ENCODE results near the gene PARK7. TPM values are rescaled to one million over a fixed set of nuclear protein-coding genes. Genes with fewer than 3 reads are reported as not detected.

The PARK7 gene
- polyA plus RNA-seq, 1 experiment = 479 TPM

- H3K27ac ChIP-seq (ENCODE audit: low read depth, low read length) = no peak overlapping the region
- no peak for TF ChIP-seq CTCF (IDR thresholded peaks at IDR 0.05; ENCODE audit: low read depth, low read length)
- ChIA-PET POLR2A (interaction anchor here (0.6 to 1.1 kb wide), 3 partner anchors 34 to 140 kb away, joined by 3 to 7 read pairs (median 6); no protein-coding TSS in a partner anchor), CTCF (interaction anchor here (1.7 kb wide), 1 partner anchor 322 kb away, joined by 5 read pairs; no protein-coding TSS in a partner anchor)
- no peaks in the 10 kb centered on the region for H3K27me3 ChIP-seq (ENCODE audit: control insufficient read depth, insufficient read depth, low read length)
- no peaks in the 10 kb centered on the region for H3K9me3 ChIP-seq (ENCODE audit: control insufficient read depth, insufficient read depth, low read length)
- H3K4me3 ChIP-seq (ENCODE audit: low read depth, low read length) = no peak overlapping the region
- no peak for DNase-seq (ENCODE audit: low read depth, low spot score)
Measured at GRCh38 chr1:7992885-7993284, 31.4 kb downstream of the PARK7 start.

GRCh38 chr1:7993593-7994479 lies 32.3 kb downstream of the PARK7 start:
- peak; percentile 71 for DNase-seq (ENCODE audit: low read depth, low spot score)
- Histone ChIP-seq H3K4me3 (ENCODE audit: low read depth, low read length) (no peak overlapping the region), H3K9me3 (ENCODE audit: control insufficient read depth, insufficient read depth, low read length) (no peaks in the 10 kb centered on the region), H3K27me3 (ENCODE audit: control insufficient read depth, insufficient read depth, low read length) (no peaks in the 10 kb centered on the region), H3K27ac (ENCODE audit: low read depth, low read length) (peak overlapping the region; percentile 84)
- CTCF ChIA-PET = interaction anchor here (1.0 kb wide), 2 partner anchors 11 to 21 kb away, joined by 4 read pairs; no protein-coding TSS in a partner anchor
- POLR2A ChIA-PET = interaction anchor here (0.6 to 1.1 kb wide), 7 partner anchors 11 to 350 kb away, joined by 3 to 7 read pairs (median 5); no protein-coding TSS in a partner anchor
- TF ChIP-seq CTCF (IDR thresholded peaks at IDR 0.05; ENCODE audit: low read depth, low read length) = no peak

- H3K27me3 ChIP-seq (ENCODE audit: control insufficient read depth, insufficient read depth, low read length) = no peaks in the 10 kb centered on the region
- H3K4me3 ChIP-seq (ENCODE audit: low read depth, low read length) = no peak overlapping the region
- H3K27ac ChIP-seq (ENCODE audit: low read depth, low read length) = peak overlapping the region; percentile 47
- ChIA-PET CTCF (no interaction called here), POLR2A (interaction anchor here (0.6 to 0.7 kb wide), 2 partner anchors 19 to 192 kb away, joined by 3 to 6 read pairs; no protein-coding TSS in a partner anchor)
- no peak for DNase-seq (ENCODE audit: low read depth, low spot score)
- no peaks in the 10 kb centered on the region for H3K9me3 ChIP-seq (ENCODE audit: control insufficient read depth, insufficient read depth, low read length)
- TF ChIP-seq CTCF (IDR thresholded peaks at IDR 0.05; ENCODE audit: low read depth, low read length) = no peak
Measured at GRCh38 chr1:7994827-7995226, 33.3 kb downstream of the PARK7 start.

- Histone ChIP-seq H3K9me3 (ENCODE audit: control insufficient read depth, insufficient read depth, low read length) (no peaks in the 10 kb centered on the region), H3K27me3 (ENCODE audit: control insufficient read depth, insufficient read depth, low read length) (no peaks in the 10 kb centered on the region), H3K4me3 (ENCODE audit: low read depth, low read length) (no peak overlapping the region), H3K27ac (ENCODE audit: low read depth, low read length) (no peak overlapping the region)
- POLR2A ChIA-PET = no interaction called here
- DNase-seq (ENCODE audit: low read depth, low spot score) = no peak
- no peak for TF ChIP-seq CTCF (IDR thresholded peaks at IDR 0.05; ENCODE audit: low read depth, low read length)
- CTCF ChIA-PET = no interaction called here
Measured at GRCh38 chr1:7995437-7995836, 33.9 kb downstream of the PARK7 start.

- no peak for TF ChIP-seq CTCF (IDR thresholded peaks at IDR 0.05; ENCODE audit: low read depth, low read length)
- ChIA-PET CTCF (interaction anchor here (1.2 kb wide), 1 partner anchor 13 kb away, joined by 3 read pairs; no protein-coding TSS in a partner anchor), POLR2A (no interaction called here)
Measured at GRCh38 chr1:8002329-8002910, 40.9 kb downstream of the PARK7 start.

More at GRCh38 chr1:8002329-8002910, 40.9 kb downstream of the PARK7 start:
- Histone ChIP-seq H3K4me3 (ENCODE audit: low read depth, low read length) (no peak overlapping the region), H3K27ac (ENCODE audit: low read depth, low read length) (no peak overlapping the region), H3K9me3 (ENCODE audit: control insufficient read depth, insufficient read depth, low read length) (no peaks in the 10 kb centered on the region), H3K27me3 (ENCODE audit: control insufficient read depth, insufficient read depth, low read length) (no peaks in the 10 kb centered on the region)
- DNase-seq (ENCODE audit: low read depth, low spot score) = no peak

All from AG04450 (cell line).